NCI-H187 (cell line): Measurements from ENCODE around the gene POTEM.
"Not testable (repeated sequence)": the region's sequence is repeated elsewhere in the genome, so short reads cannot be mapped to it uniquely, and the experiment has no call there.

Experiments
- DNase-seq, 2 experiments: peaks; one replicate each; lab custom pipeline; 2025; lab: John Stamatoyannopoulos, UW

POTEM gene

DNA sequence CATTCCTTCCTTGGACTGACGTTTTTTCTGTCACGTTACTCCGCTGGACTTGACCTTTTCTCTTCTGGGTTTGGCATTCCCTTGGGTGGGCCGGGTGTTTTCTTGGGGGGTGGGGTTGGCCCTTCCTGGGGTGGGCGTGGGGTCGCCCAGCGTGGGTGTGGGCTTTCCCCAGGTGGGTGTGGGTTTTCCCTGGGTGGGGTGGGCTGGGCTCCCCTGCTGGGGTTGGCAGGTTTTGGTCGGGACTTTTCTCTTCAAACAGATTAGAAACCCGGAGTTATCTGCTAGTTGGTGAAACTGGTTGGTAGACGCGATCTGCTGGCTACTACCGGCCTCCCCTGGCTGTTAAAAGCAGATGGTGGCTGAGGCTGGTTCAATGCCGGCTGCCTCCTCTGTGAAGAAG lies at the start of gene POTEM:
POTEM (plus strand) TSS at position 301 of the 400 bp plus-strand sequence; CDS start at position 353, 52 bp downstream.
- DNase-seq, result not testable (repeated sequence)

DNA sequence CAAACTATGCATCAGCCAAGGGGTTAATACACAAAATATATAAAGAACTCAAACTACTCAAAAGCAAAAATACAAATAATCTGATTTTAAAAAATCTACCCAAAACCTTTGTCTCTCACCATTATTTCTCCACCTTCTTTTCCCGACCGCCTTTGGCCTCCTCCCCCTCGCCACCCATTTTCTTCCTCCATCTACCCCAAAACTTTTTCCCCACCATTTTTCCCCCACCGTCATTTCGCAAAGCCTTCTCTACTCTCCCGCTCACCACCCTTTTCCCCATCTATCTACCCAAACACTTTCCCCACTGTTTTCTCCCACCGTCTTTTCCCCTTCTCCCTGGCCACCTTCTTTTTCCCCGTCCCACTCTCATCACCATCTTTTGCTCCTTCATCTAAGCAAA lies 48.9 kb upstream of the POTEM start:
- not testable (repeated sequence) for DNase-seq

DNA sequence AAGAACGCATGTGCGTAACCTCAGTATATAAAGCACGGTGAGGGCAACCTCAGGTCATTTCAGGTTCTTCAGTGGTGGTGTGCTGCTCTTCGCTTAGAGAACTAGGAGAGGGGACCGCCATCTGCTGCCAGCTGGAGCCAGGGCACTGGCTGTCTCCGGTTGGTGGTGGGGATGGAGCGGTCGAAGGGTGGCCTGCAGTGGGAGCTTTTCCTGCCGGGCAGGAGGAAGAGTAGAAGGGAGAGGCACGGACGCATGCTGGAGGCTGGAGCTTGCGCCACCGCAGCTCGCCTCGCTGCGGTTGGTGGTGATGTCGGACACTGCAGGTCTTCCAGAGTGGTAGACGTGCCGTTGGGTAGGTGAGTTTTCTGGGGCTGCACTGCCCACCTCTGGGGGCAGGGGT lies 47.2 kb upstream of the POTEM start:
- DNase-seq, result not testable (repeated sequence)

DNA sequence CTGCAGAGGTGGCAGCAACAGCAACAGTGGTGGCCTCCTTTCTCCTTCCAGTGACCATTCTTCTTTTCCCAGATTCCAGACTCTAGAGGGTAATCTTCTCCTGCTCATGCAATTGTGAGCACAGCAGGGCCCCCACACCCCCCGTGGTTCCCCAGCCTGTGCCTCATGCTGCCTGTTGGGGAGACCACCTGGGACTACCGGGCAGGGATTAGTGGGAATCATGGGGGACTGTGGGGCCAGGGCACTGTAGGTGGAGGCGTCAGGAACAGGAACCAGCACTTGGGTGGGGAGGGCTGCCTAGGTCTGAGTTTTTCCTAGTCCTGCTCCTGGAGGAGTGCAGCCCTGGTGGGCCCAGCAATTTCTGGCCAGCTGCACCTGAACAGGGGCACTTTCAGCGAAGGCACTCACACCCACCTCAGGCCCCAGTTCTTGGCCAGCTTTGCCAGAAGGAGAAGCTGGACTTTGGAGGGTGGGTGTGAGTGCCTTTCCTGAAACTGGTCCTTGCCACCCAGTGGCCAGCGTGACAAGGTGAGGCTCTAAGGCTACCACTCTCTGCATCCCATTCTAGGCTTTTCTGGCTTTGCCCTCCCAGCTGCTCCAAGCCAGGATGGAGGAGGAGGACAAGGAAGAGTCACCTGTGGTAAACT lies 46.1 kb upstream of the POTEM start:
- not testable (repeated sequence) for DNase-seq

DNA sequence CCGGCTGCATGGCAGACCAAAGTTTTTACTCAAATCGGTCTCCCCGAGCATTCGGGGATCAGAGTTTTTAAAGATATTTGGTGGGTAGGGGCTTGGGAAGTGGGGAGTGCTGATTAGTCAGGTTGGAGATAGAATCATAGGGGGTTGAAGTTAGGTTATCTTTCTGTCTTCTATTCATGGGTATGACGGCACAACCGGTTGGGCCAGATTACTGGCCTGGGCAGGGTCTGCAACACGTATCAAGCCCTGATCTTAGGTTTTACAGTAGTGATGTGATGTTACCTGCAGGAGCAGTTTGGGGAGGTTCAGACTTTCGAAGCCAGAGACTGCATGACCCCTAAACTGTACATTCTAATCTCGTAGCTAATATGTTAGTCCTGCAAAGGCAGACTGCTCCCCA lies 30.4 kb upstream of the POTEM start:
- DNase-seq, result not testable (repeated sequence)

DNA sequence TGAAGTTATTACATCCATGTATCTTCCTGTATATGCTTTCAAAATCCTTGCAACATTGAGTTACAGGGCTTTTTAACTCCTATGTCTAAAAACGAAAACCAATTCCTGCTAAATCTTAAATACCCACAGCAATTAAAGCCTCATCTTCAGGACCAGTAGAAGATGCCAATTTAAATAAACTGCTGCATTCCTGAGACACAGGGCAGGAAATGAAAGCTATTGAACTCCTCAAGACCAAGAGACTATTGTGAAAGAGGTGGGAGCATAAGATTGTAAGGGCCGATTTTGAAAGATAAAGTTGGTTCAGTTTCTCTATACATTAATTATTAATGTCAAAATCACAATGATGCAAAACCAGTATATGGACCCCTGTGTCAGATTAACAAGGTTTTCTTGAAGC lies 28.5 kb upstream of the POTEM start:
- not testable (repeated sequence) for DNase-seq

DNA sequence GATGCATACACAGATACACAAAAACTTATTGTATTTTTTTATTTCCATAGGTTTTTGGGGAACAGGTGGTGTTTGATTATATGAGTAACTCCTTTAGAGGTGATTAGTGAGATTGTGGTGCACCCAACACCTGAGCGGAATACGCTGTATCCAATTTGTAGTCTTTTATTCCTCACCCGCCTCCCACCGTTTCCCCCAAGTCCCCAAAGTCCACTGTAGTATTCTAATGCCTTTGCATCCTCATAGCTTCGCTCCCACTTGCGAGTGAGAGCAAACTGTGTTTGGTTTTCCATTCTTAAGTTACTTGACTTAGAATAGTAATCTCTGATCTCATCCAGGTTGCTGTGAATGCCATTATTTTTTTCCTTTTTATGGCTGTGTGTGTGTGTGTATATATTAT lies 17.3 kb upstream of the POTEM start:
- not testable (repeated sequence) for DNase-seq

DNA sequence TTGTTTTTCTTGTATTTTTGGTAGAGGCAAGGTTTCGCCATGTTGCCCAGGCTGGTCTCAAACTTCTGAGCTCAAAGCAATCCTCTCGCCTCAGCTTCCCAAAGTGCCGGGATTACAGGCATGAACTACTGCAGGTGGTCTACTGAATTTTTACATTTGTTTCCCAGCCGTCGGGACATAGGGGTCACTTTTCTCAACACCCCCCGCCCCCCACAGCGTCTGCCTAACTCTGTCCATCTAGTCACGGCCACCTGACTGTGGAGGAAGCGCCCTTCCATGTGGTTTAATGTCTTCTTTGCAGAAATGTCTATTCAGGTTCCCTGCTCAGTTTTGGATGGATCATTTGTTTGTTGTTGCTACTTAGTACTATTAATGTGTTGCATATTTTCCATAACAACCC lies 14.1 kb upstream of the POTEM start:
- DNase-seq, result not testable (repeated sequence)

DNA sequence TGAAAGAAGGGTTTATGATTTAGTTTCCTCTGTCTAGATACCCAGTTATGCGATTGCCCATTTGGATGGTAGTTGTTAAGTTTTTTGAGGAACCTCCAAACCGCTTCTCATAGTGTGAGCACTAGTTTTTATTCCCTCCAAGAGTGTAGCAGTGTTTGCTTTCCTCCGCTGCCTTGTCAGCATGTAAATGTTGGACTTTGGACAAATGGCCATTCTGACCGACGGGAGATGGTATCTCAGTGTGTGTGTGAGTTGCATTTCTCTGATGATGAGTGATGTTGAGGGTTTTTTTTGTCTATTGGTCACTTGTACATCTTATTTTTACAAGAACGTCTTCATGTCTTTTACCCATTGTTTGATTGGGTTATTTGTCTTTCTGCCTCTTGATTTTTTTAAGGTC lies 11.4 kb upstream of the POTEM start:
- DNase-seq, result not testable (repeated sequence)

DNA sequence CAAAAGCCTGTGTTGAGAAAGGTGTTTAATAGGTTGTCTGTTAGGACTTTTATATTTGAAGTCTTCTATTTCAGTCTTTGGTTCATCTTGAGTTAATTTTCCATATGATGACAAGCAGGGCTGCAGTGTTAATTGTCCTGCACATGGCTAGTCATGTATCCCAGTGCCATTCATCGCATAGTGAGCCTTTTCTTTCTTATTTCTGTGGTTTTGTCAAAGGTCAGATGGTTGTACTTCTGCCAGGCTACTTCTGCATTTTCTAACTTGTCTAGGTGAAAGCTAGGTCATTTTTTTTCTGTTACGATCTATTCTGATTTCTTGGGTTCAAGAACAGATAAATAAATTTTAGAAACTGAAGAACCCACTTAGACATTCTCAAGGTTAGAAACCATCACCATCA lies 5.7 kb upstream of the POTEM start:
- not testable (repeated sequence) for DNase-seq

DNA sequence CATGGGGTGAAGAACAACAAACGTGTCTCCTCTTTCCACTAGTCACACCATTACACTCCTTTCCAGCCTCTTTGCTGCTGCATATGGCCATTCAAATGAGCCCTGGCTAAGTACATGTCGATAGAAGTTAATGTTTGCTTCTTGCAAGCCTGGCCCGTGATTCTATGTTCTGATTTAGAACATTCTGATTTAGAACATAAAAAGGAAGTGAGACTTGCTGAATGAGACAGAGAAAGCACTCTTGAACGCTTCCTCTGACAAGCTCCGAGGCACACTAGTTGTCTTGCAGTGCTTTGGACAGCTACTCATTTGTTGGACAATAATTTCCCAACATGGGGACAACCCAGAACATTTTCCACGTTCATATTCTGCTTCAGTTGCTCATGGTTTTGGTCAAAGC lies 5.1 kb upstream of the POTEM start:
- not testable (repeated sequence) for DNase-seq

DNA sequence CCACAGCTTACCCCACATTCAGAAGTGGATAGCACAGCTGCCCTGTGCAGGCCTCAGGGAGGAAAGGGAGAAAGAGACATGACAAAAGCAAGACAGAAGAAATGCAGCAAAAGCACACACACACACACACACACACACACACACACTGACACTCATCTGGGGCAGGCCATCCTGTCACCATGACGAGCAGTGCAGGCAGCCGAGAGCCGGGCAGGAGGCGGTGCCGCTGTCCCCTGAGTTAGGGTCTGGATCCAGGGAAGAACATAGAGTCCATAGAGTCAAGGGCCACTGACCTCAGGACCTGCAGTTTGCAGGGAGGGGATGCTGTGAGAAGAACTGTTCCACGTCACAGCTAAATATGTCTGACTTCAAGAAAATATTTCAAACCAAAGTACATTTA lies 4.0 kb upstream of the POTEM start:
- DNase-seq, result not testable (repeated sequence)

DNA sequence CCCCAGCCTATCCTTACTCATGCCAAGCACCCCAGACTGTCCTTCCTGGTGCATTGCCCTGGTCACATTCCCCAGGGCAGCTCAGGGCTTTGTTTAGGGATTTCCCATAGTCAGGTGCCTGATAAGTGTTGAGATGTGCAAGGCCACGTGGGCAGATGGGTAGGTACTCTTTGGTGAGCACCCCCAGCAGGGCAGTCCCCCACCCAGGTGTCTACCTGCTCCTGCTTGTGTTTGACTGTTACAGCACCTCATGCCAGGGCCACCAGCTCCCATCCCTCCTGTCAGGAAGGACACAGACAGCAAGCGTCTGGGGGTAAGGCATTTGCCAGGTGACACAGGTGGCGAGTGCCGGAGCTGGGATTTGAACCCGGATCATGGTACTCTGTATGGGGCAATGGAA lies 2.4 kb upstream of the POTEM start:
- not testable (repeated sequence) for DNase-seq

DNA sequence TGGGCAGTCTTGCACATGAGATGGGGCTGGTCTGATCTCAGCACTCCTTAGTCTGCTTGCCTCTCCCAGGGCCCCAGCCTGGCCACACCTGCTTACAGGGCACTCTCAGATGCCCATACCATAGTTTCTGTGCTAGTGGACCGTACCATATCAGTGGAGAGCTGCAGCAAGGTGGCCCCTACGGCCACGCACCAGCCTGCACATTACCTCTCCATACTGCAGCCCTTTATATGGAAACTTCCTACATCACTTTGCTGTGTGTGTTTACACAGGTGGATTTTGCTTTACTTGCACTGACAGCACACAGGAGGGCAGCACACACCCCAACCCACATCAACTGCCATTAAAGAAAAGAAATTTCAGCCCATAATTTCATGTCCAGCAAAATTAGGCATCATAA lies 35.3 kb downstream of the POTEM start:
- DNase-seq, result not testable (repeated sequence)

DNA sequence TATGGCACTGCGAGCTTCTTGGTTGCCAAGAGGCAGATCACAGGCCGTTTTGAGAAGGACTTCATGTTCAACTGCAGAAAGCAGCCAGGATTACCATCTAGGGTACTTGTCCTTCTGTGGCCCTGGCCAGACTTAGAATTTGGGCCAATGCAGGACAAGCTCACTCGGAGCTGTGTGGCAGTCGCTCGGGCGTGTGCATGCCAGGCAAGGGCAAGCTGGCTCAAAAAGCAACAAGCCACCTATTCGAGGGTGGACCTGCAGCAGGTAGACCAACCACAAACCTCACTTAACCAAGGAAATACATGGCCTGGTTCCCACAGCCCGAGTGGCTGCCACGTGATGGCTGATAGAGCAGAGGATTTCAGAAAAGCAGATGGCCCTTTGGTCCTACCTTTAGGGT lies 39.3 kb downstream of the POTEM start:
- DNase-seq, result not testable (repeated sequence)

DNA sequence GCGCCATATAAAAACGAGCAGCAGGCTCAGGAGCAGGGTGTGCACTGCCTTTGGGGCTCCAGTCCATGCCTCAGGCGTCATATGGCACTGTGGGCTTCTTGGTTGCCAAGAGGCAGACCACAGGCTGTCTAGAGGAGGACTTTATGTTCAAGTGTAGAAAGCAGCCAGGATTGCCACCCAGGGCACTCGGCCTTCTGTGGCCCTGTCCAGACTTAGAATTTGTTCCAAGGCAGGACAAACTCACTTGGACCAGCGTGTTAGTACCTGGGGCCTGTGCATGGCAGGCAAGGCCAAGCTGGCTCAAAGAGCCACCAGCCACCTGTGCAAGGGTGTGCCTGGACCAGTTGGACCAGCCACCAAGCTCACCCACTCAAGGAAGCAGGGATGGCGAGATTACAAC lies 40.4 kb downstream of the POTEM start:
- DNase-seq, result not testable (repeated sequence)

DNA sequence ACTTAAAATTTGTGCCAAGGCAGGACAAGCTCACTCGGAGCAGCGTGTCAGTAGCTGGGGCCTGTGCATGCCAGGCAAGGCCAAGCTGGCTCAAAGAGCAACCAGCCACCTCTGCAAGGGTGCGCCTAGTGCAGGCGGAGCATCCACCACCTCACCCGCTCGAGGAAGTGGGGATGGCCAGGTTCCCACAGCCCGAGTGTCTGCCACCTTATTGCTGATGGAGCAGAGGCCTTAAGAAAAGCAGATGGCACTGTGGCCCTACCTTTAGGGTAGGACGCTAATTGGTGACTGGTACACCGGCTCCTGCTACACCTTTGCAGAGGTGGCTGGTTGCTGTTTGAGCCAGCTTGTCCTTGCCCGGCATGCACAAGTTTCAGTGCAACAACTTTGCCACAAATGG lies 43.8 kb downstream of the POTEM start:
- not testable (repeated sequence) for DNase-seq

DNA sequence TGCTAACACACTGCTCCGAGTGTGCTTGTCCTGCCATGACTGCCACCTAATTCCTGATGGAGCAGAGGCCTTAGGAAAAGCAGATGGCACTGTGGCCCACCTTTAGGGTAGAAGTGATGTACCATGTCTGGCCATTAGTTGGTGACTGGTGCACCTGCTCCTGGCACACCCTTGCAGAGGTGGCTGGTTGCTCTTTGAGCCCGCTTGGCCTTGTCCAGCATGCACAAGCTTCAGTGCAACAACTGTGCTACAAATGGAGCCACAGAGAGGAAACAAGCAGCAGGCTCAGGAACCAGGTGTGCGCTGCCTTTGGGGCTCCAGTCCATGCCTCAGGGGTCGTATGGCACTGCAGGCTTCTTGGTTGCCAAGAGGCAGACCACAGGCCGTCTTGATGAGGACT lies 44.5 kb downstream of the POTEM start:
- DNase-seq, result not testable (repeated sequence)

DNA sequence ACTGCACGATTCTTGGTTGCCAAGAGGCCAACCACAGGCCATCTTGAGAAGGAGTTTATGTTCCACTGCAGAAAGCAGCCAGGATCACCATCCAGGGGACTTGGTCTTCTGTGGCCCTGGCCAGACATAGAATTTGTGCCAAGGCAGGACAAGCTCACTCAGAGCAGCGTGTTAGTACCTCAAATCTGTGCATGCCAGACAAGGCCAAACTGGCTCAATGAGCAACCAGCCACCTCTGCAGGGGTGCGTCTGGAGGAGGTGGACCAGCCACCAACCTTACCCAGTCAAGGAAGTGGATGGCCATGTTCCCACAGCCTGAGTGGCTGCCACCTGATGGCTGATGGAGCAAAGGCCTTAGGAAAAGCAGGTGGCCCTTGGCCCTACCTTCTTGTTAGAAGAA lies 48.0 kb downstream of the POTEM start:
- not testable (repeated sequence) for DNase-seq

DNA sequence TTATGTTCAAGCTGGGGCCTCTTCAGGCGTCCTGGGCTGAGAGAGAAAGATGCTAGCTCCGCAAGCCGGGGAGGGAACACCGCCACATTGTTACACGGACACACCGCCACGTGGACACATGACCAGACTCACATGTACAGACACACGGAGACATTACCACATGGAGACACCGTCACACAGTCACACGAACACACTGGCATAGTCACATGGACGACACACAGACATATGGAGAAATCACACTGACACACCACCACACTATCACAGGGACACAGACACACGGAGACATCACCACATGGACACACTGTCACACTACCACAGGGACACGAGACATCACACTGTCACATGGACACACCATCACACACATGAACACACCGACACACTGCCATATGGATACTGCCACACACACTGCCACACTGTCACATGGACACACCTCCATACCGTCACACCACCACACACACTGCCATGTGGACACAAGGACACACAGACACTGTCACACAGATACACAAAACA lies 57.9 kb downstream of the POTEM start:
- not testable (repeated sequence) for DNase-seq

DNA sequence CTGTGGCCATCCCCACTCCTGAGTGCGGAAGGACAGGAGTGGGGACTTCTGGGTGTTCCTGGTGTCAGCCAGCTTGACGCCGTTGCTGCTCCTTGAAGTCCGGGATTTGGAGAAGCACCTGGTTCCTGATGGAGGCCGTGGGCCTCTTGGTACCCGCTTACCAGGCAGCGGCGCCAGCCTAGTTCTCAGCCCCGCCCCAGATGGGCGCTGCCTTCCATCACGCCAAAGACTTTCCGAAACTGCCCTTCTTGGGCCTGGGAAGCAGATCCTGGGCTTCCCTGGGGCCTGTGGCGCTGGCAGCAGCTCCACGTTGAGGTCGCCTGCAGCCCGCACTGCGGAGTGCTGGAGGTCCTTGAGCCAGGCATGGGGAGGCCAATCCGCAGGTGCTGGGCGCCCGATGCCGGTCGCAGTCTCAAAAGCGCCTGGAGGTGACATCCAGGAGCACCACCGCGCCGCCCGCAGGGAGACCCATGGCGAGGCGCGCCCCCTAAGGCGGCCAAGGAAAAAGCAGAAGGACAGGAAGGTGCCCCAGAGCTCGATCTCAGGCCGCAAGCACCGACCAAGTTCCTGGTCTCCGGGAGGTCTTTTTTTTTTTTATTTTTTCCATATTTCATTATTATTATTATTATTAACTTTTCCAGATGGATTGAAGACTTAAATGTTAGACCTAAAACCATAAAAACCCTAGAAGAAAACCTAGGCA lies 59.6 kb downstream of the POTEM start:
- DNase-seq, result not testable (repeated sequence)

DNA sequence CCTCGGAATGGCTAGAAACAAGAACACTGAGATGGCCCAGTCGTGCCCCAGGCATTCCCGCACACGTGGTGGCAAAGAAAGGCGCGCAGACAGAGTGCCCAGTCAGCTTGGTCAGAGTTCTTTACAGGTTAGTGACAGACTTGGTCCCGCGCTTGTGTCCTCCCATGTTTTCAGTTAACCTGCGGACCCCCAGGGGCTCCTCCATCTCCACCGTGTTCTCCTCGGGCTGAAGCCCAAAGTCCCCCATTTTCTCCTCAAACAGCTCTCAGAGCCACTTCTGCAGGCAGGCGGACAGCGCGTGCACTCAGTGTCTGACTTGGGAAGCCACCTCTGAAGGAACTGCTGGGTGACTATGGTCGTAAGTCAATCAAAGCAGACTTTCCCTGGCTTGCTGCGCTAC lies 60.7 kb downstream of the POTEM start:
- not testable (repeated sequence) for DNase-seq

DNA sequence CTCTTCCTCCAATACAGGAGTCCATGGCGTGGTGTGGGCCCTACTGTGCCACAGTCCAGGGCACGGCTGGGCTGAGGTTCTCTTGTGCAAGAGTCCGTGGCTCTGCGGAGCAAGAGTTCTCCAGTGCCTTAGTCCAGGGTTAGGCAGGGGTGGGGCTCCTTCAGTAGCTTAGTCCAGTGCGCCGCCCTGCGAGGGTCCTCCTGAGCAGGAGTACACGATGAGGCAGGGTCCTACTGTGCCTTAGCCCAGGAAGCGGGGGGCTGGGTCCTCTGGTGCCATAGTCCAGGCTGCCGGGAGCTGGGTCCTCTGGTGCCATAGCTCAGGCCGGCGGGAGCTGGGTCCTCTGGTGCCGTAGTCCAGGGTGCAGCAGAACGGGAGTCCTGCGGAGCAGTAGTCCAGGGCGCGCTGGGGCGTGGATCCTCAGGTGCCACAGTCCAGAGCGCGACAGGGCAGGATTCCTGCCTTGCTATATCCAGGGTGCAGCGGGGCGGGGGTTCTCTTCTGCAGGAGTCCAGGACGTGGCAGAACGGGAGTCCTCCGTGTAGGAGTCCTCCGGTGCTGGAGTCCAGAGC lies 69.7 kb downstream of the POTEM start:
- not testable (repeated sequence) for DNase-seq
